Esophagus muscularis mucosa (tissue), 4 donors: ENCODE results near the gene AVEN. TPM values are rescaled to one million over a fixed set of nuclear protein-coding genes. Genes with fewer than 3 reads are reported as not detected.

Experiments
- DNase-seq: peaks from one replicate; pipeline ENCODE4 v3.0.0-alpha.2; 2017; ENCODE audit errors: extremely low spot score
- H3K27ac ChIP-seq, 4 donors: fragments of 200-600 bp; sonication (generic); replicated peaks in 1 of 4; 1 replicate in 3 of 4; 2 replicates in 1 of 4; pipeline ENCODE4 v1.5.1; 2016 to 2019; ENCODE audit warnings: mild to moderate bottlenecking in 1 of 4
- H3K27me3 ChIP-seq, 4 donors: fragments of 200-600 bp; sonication (generic); one replicate each; pipeline versions ENCODE4 v1.5.1 to v1.6.0; 2016 to 2019
- H3K36me3 ChIP-seq, 4 donors: fragments of 200-600 bp; sonication (generic); one replicate each; pipeline ENCODE4 v1.5.1; 2016 to 2019
- H3K4me1 ChIP-seq, 4 donors: fragments of 200-600 bp; sonication (generic); one replicate each; pipeline ENCODE4 v1.5.1; 2016 to 2019
- H3K4me3 ChIP-seq, 4 donors: fragments of 200-600 bp; sonication (generic); 1 replicate in 2 of 4; 2 replicates in 2 of 4; pipeline ENCODE4 v1.5.1; 2016 to 2019; ENCODE audit warnings: mild to moderate bottlenecking in 4 of 4, moderate library complexity in 1 of 4
- H3K9me3 ChIP-seq, 4 donors: fragments of 200-600 bp; sonication (generic); 1 replicate in 3 of 4; 2 replicates in 1 of 4; pipeline ENCODE4 v1.5.1; 2016 to 2019
- EP300 ChIP-seq: sonication (generic); formaldehyde crosslinking; IDR thresholded peaks from one replicate; pipeline ENCODE4 v1.6.1; 2017; ENCODE audit warnings: antibody characterized with exemption
- POLR2A ChIP-seq: fragments of 450-650 bp; IDR thresholded peaks from one replicate; pipeline ENCODE4 v1.6.1; 2017; ENCODE audit warnings: antibody characterized with exemption, moderate library complexity, mild to moderate bottlenecking, low read depth
- POLR2AphosphoS5 ChIP-seq, 2 donors: sonication (generic); formaldehyde crosslinking; IDR thresholded peaks; one replicate each; pipeline ENCODE4 v1.6.1; 2017; ENCODE audit warnings: antibody characterized with exemption in 2 of 2
- WGBS: methylation state at CpG from one replicate; pipeline ENCODE4 v1.1.5; 2018; 5-methylcytosine and 5-hydroxymethylcytosine counted together
- intact Hi-C: fragments of 100-400 bp; cut with DNase I; formaldehyde crosslinking; loops from one replicate; pipeline ENCODE4 v1.15.1; 2023
- total RNA-seq, 4 donors: library from RNA; depleted of rRNA; stranded (reverse); fragments of >200 nt; gene quantifications; one replicate each; pipeline versions ENCODE4 v1.1.0 to v1.2.1, GENCODE V29; 2016
- TF ChIP-seq, protein P1 (sequence below), 3 experiments: fragments of 200-600 bp in 2 of 3; fragments of 450-650 bp in 1 of 3; sonication (generic) in 2 of 3; IDR thresholded peaks; one replicate each; pipeline ENCODE4 v1.5.1; 2017 to 2019; ENCODE audit warnings: antibody characterized with exemption in 3 of 3, mild to moderate bottlenecking in 2 of 3, moderate library complexity in 1 of 3

Gene AVEN, protein sequence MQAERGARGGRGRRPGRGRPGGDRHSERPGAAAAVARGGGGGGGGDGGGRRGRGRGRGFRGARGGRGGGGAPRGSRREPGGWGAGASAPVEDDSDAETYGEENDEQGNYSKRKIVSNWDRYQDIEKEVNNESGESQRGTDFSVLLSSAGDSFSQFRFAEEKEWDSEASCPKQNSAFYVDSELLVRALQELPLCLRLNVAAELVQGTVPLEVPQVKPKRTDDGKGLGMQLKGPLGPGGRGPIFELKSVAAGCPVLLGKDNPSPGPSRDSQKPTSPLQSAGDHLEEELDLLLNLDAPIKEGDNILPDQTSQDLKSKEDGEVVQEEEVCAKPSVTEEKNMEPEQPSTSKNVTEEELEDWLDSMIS
- 10 to 100 TPM; 18.2 to 30.9 (median 27.6) TPM for total RNA-seq

DNA sequence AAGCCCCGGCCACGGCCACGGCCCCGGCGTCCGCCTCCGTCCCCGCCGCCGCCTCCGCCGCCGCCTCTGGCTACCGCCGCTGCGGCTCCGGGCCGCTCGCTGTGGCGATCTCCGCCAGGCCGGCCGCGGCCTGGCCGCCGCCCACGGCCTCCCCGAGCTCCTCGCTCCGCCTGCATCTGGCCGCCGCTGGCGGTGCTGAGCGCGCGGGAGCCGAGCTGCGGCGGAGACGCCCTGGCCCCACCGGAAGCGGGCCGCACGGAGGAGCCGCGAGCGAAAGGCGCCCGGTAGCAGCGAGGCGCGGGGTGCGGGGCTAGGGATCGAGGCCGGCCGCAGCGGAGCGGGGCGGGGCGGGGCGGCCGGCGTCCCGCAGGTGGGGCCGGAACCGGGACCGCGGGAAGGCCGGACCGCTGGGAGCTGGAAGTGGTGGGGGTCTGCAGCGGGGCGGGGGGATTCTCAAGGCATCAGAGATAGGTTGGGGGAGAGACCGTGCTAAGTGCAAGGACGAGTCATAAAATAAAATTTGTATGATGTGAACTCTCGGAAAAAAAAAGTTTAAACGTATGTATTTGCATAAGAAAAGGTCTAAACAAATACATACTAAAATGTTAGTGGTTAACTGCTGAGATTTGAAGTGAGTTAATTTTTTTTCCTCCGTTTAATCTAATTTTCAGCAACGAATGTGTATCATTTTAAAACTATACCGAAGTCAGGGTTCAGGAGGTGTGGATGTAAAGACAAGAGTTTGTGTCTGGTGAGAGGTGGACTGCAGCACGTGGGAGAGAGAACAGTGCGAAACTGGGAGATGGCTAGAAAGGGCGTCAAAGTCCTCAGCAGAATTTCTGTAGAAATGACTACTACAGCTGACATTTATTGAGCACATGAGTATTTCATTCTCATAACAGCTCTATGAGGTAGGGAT lies at the start of gene AVEN:
AVEN (minus strand) TSS at position 334 of the 919 bp plus-strand sequence; CDS start at position 176, 158 bp downstream.
- intact Hi-C loops = no loop called here
- no peaks in the 10 kb centered on the region for H3K27me3 ChIP-seq

DNA sequence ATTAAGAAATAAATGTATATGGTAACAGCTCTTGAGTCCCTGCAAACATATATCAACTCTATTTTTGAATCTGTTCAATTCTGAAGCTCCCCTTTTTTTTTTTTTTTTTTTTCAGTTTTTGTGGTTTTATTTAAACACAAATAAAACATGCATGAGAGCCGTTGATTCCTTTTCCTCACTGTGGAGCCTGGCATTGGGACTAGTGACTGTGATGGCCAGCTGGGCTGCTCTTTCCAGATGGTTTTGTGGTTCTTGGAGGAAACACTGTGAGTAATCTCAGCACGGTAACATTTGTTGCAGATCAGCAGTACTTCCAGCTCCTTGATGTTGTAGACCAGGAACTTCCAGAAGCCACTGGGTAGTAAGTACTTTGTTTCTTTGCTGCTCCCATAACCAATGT lies 46.7 kb upstream of the AVEN start:
- no peak for DNase-seq
- Histone ChIP-seq H3K9me3 (no peaks in the 10 kb centered on the region), H3K36me3 (peaks cover 28 to 76% (median 59%) of the 10 kb centered on the region in 4 donors), H3K4me1 (peaks cover 0 to 11% (median 0%) of the 10 kb centered on the region in 4 donors), H3K27ac (no peak overlapping the region), H3K27me3 (no peaks in the 10 kb centered on the region), H3K4me3 (no peak overlapping the region)
- TF ChIP-seq POLR2AphosphoS5 (IDR thresholded peaks at IDR 0.05) (no peak), POLR2A (no peak), EP300 (no peak)
- TF ChIP-seq, protein P1, sequence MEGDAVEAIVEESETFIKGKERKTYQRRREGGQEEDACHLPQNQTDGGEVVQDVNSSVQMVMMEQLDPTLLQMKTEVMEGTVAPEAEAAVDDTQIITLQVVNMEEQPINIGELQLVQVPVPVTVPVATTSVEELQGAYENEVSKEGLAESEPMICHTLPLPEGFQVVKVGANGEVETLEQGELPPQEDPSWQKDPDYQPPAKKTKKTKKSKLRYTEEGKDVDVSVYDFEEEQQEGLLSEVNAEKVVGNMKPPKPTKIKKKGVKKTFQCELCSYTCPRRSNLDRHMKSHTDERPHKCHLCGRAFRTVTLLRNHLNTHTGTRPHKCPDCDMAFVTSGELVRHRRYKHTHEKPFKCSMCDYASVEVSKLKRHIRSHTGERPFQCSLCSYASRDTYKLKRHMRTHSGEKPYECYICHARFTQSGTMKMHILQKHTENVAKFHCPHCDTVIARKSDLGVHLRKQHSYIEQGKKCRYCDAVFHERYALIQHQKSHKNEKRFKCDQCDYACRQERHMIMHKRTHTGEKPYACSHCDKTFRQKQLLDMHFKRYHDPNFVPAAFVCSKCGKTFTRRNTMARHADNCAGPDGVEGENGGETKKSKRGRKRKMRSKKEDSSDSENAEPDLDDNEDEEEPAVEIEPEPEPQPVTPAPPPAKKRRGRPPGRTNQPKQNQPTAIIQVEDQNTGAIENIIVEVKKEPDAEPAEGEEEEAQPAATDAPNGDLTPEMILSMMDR (IDR thresholded peaks at IDR 0.05) = no peak
- 76% methylated on average over 2 of the region's 2 CpGs for WGBS
- intact Hi-C loops = no loop called here

More for the DNA sequence above, at the start of gene AVEN:
- WGBS = 1% methylated on average over 32 of the region's 82 CpGs
- peak within 1 kb of the TSS; percentile 87 to 98 (median 92) for H3K27ac ChIP-seq
- TF ChIP-seq, protein P1 (IDR thresholded peaks at IDR 0.05) = no peak
- TF ChIP-seq EP300 (no peak), POLR2A (no peak), POLR2AphosphoS5 (IDR thresholded peaks at IDR 0.05) (no peak)
- peaks cover 0 to 25% (median 16%) of the 10 kb centered on the region in 4 donors for H3K4me1 ChIP-seq
- no peak for DNase-seq
- no peaks in the 10 kb centered on the region for H3K36me3 ChIP-seq
- no peaks in the 10 kb centered on the region for H3K9me3 ChIP-seq
- H3K4me3 ChIP-seq = peak within 1 kb of the TSS; percentile 72 to 97 (median 82)

DNA sequence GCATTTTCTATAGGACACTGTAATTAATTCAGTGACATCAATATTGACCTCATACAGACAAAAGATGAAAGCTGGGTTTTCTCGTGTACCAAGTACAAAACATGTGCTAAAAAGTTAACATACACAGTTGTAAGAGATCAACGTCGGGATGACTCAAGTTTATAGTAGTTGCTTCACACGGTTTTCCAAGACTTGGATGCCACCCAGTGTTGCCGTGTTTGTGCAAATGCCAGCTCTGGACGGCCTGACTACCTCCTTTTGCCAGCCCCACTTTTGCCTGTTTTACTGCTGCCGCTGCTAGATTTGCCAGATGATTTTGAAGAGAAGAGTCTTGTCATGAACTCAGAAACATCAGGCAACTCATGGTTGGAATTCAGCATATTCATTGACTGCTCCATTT lies 45.1 kb upstream of the AVEN start:
- Histone ChIP-seq H3K9me3 (no peaks in the 10 kb centered on the region), H3K27ac (peak overlapping the region in 3 of 4 donors; percentile 11 to 15 (median 14)), H3K4me3 (no peak overlapping the region), H3K4me1 (peaks cover 0 to 11% (median 0%) of the 10 kb centered on the region in 4 donors), H3K36me3 (peaks cover 23 to 66% (median 52%) of the 10 kb centered on the region in 4 donors), H3K27me3 (no peaks in the 10 kb centered on the region)
- DNase-seq = no peak
- intact Hi-C loops = no loop called here
- WGBS = 58% methylated on average over 7 of the region's 7 CpGs
- TF ChIP-seq POLR2AphosphoS5 (IDR thresholded peaks at IDR 0.05) = peak in 1 of 2 donors; percentile 9
- TF ChIP-seq EP300 = no peak

DNA sequence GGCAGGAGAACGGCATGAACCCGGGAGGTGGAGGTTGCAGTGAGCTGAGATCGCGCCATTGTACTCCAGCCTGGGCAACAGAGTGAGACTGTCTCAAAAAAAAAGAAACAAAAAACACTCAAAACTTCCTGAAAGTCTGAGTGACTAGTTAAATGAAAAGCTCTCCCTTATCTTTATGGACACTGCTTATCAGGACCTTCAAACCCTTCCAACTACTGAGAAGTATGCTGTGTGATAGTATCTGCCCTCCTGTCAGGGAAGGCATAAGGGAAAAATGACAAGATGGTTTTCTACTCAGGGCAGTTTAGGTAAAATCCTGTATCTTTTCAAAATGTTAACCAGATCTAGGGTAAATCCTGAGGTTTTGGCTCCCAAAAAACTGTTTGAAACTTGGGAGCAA lies 40.9 kb upstream of the AVEN start:
- Histone ChIP-seq H3K9me3 (no peaks in the 10 kb centered on the region), H3K4me1 (peaks cover 0 to 11% (median 0%) of the 10 kb centered on the region in 4 donors), H3K36me3 (peaks cover 0 to 26% (median 19%) of the 10 kb centered on the region in 4 donors), H3K27me3 (no peaks in the 10 kb centered on the region), H3K4me3 (no peak overlapping the region), H3K27ac (no peak overlapping the region)
- 94% methylated on average over 4 of the region's 4 CpGs for WGBS
- DNase-seq = no peak
- TF ChIP-seq POLR2A (no peak), EP300 (no peak), POLR2AphosphoS5 (IDR thresholded peaks at IDR 0.05) (no peak)
- TF ChIP-seq, protein P1 (IDR thresholded peaks at IDR 0.05) = no peak
- intact Hi-C loops = no loop called here

DNA sequence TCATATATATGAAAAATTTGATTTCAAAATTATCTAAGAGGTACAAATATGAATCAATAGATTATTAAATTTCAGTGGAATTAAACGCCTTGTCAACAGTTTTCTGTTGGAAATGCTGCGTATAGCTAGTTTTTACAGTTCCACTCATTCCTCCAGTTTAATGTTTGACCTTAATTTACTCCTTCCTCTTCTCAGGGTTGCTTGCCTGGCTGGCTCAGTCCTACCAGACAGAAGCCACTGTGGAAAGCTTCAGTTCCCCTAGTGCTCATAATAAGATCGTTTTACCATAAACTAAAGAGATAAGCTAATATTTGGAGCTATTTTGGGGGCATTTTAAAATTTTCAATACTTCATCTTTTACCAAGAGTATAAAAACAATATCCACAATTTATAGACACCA lies 39.9 kb upstream of the AVEN start:
- Histone ChIP-seq H3K27me3 (no peaks in the 10 kb centered on the region), H3K4me3 (no peak overlapping the region), H3K9me3 (no peaks in the 10 kb centered on the region), H3K4me1 (peaks cover 0 to 5% (median 0%) of the 10 kb centered on the region in 4 donors), H3K27ac (no peak overlapping the region), H3K36me3 (peaks cover 0 to 16% (median 12%) of the 10 kb centered on the region in 4 donors)
- WGBS = 86% methylated on average over 3 of the region's 3 CpGs
- TF ChIP-seq POLR2AphosphoS5 (IDR thresholded peaks at IDR 0.05) (no peak), POLR2A (no peak)
- TF ChIP-seq, protein P1 (IDR thresholded peaks at IDR 0.05) = no peak
- intact Hi-C loops = no loop called here
- DNase-seq = no peak
